K562 (cell line): Measurements from ENCODE around the gene NOTO. TPM values are rescaled to one million over a fixed set of nuclear protein-coding genes. Genes with fewer than 3 reads are reported as not detected.

Experiments used
- ATAC-seq: fragments of 200-7000 bp; cut with Tn5 transposase; 3 replicates; pipeline ENCODE4 v1.9.1; 2020; ENCODE audit warnings: moderate library complexity
- BruUV-seq: library from RNA; stranded (reverse); fragments of 400-500 nt; replicated peaks from 2 replicates; lab custom pipeline; 2021; lab: Mats Ljungman, UMichigan
- CTCF ChIA-PET: fragments of 300-600 bp; formaldehyde crosslinking; extraction: SDS; loops from one replicate; lab custom pipeline; 2021; ENCODE audit warnings: low intra/inter-chr PET ratio; lab: Yijun Ruan, JAX
- POLR2A ChIA-PET: fragments of 300-600, 350-650 bp; sonication (Branson Sonifier 250); formaldehyde crosslinking; extraction: SDS; loops from one replicate; lab custom pipeline; 2021; ENCODE audit warnings: antibody characterized with exemption, inconsistent platforms; lab: Yijun Ruan, JAX
- DNase-seq, 4 experiments: peaks; one replicate each; pipeline versions ENCODE4 v3.0.0 to v3.0.0-alpha.2; 2011 to 2018; ENCODE audit warnings: low spot score in 3 of 4, mixed read lengths in 3 of 4; ENCODE audit errors: extremely low read depth in 1 of 4
- FAIRE-seq: peaks from 2 replicates; lab custom pipeline; 2011; peaks lifted over from hg19 to GRCh38; lab: Jason Lieb, UNC
- H2AFZ ChIP-seq: 2 replicates; pipeline ENCODE4 v1.6.0; 2011; ENCODE audit warnings: low read depth, low read length, control low read depth, inconsistent platforms
- H3K27ac ChIP-seq: fragments of 200-600 bp; 3 replicates; pipeline ENCODE4 v1.8.0; 2011; ENCODE audit warnings: low read depth, mild to moderate bottlenecking, control low read depth, inconsistent platforms, low read length, moderate library complexity, mixed read lengths; ENCODE audit errors: extremely low read depth
- H3K27me3 ChIP-seq, 2 experiments: fragments of 300-600 bp in 1 of 2; 2 replicates in 1 of 2; 3 replicates in 1 of 2; pipeline versions ENCODE4 v1.6.0 to v1.8.0; 2011; ENCODE audit warnings: inconsistent platforms in 2 of 2, low read length in 2 of 2, mild to moderate bottlenecking in 1 of 2, mixed read lengths in 1 of 2, moderate library complexity in 1 of 2; ENCODE audit not compliant: control insufficient read depth in 2 of 2, insufficient read depth in 2 of 2
- H3K36me3 ChIP-seq: fragments of 300-600 bp; 3 replicates; pipeline ENCODE4 v1.8.0; 2011; ENCODE audit warnings: mild to moderate bottlenecking, low read length, inconsistent platforms; ENCODE audit not compliant: control insufficient read depth, insufficient read depth
- H3K4me1 ChIP-seq, 2 experiments: fragments of 200-600 bp in 1 of 2; replicated peaks in 1 of 2; 2 replicates in 1 of 2; 3 replicates in 1 of 2; pipeline versions ENCODE4 v1.5.1 to v1.8.0; 2011; ENCODE audit warnings: inconsistent platforms in 2 of 2, low read length in 2 of 2, mild to moderate bottlenecking in 1 of 2, mixed read lengths in 1 of 2, moderate library complexity in 1 of 2; ENCODE audit not compliant: control insufficient read depth in 2 of 2, insufficient read depth in 2 of 2
- H3K4me2 ChIP-seq: 2 replicates; pipeline ENCODE4 v1.6.1; 2011; ENCODE audit warnings: low read length, control low read depth, inconsistent platforms, mixed read lengths; ENCODE audit not compliant: insufficient read depth
- H3K4me3 ChIP-seq: fragments of 200-600 bp; sonication (generic), shearing (Covaris generic); 2 replicates; pipeline ENCODE4 v1.5.1; 2016; ENCODE audit warnings: control low read depth, inconsistent platforms
- H3K79me2 ChIP-seq: fragments of 200-600 bp; 3 replicates; pipeline ENCODE4 v1.8.0; 2011; ENCODE audit warnings: low read length, inconsistent platforms; ENCODE audit not compliant: control insufficient read depth, insufficient read depth
- H3K9ac ChIP-seq, 2 experiments: 2 replicates each; pipeline versions ENCODE4 v1.6.0 to v1.6.1; 2011; ENCODE audit warnings: low read depth in 2 of 2, low read length in 2 of 2, control low read depth in 1 of 2, inconsistent platforms in 1 of 2, mild to moderate bottlenecking in 1 of 2, mixed read lengths in 1 of 2; ENCODE audit not compliant: insufficient read depth in 1 of 2
- H3K9me1 ChIP-seq: one replicate; pipeline ENCODE4 v1.6.0; 2011; ENCODE audit warnings: inconsistent platforms, mild to moderate bottlenecking, low read length, moderate library complexity; ENCODE audit not compliant: control insufficient read depth, insufficient read depth
- H3K9me3 ChIP-seq: replicated peaks from 2 replicates; pipeline ENCODE4 v1.5.1; 2011; ENCODE audit warnings: low read depth, low read length, inconsistent platforms; ENCODE audit not compliant: control insufficient read depth, insufficient read depth
- H4K20me1 ChIP-seq: replicated peaks from 2 replicates; pipeline ENCODE4 v1.6.1; 2011; ENCODE audit warnings: low read length, inconsistent platforms, mixed read lengths; ENCODE audit not compliant: control insufficient read depth, insufficient read depth
- CBX5 ChIP-seq: IDR thresholded peaks from 2 replicates; pipeline ENCODE4 v1.6.1; 2014; ENCODE audit warnings: low read depth, borderline replicate concordance
- JUND ChIP-seq, 2 experiments: IDR thresholded peaks; 2 replicates in 1 of 2; 3 replicates in 1 of 2; pipeline ENCODE4 v1.6.1; 2011; ENCODE audit warnings: borderline replicate concordance in 2 of 2, low read depth in 2 of 2, low read length in 2 of 2, improper control_type of control experiment in 1 of 2, missing biosample characterization in 1 of 2, missing genetic modification characterization in 1 of 2, missing genetic modification reagents in 1 of 2
- L3MBTL2 ChIP-seq: fragments of 450-650 bp; IDR thresholded peaks from 2 replicates; pipeline ENCODE4 v1.6.1; 2016; ENCODE audit warnings: mild to moderate bottlenecking, moderate library complexity
- NFIX ChIP-seq: fragments of 250-450 bp; sonication (Bioruptor Pico); IDR thresholded peaks from 2 replicates; pipeline ENCODE4 v1.4.0; 2020; ENCODE audit warnings: low read depth, mild to moderate bottlenecking, moderate library complexity
- NFYB ChIP-seq: IDR thresholded peaks from 2 replicates; pipeline ENCODE4 v1.6.1; 2011; ENCODE audit warnings: mild to moderate bottlenecking, moderate library complexity; ENCODE audit not compliant: insufficient read length; ENCODE audit errors: extremely low read depth
- PML ChIP-seq: IDR thresholded peaks from 2 replicates; pipeline ENCODE4 v1.6.1; 2012; ENCODE audit warnings: low read length, inconsistent platforms
- TCF7L2 ChIP-seq: fragments of 150-350 bp; IDR thresholded peaks from 2 replicates; pipeline ENCODE4 v1.6.1; 2016; ENCODE audit warnings: low read depth, mild to moderate bottlenecking, low read length, moderate library complexity
- ZNF444 ChIP-seq: fragments of 250-450 bp; sonication (Bioruptor Pico); IDR thresholded peaks from 2 replicates; pipeline ENCODE4 v1.4.0; 2020; ENCODE audit warnings: mild to moderate bottlenecking, moderate library complexity
- WGBS: fragments of 100-300 bp; shearing (Covaris generic); methylation state at CpG from one replicate; pipeline ENCODE4 v1.1.6; 2016; ENCODE audit warnings: low coverage, mixed read lengths; ENCODE audit not compliant: insufficient coverage; ENCODE audit errors: missing lambda C conversion rate; 5-methylcytosine and 5-hydroxymethylcytosine counted together
- in situ Hi-C: fragments of 300-500 bp; cut with MboI; formaldehyde crosslinking; loops from 4 replicates; pipeline ENCODE4 v1.15.0; 2018; ENCODE audit warnings: inconsistent platforms, mixed read lengths
- intact Hi-C: fragments of 100-400 bp; cut with micrococcal nuclease; formaldehyde crosslinking; loops from 2 replicates; pipeline ENCODE4 v1.14.2; 2022
- polyA plus RNA-seq, 8 experiments: library from polyadenylated mRNA; depleted of rRNA in 4 of 8; stranded (reverse) in 5 of 8; unstranded in 3 of 8; fragments of >200 nt; fragmentation: Nextera tagmentation in 2 of 8; fragmentation: Illumina TruSeq in 1 of 8; extraction: Ambion mirVana in 2 of 8; extraction: Trizol in 1 of 8; gene quantifications; 2 replicates each; pipeline versions ENCODE4 v1.2.1 to v1.2.3, GENCODE V29; 2011 to 2014; ENCODE audit warnings: inconsistent platforms in 1 of 8, missing spikeins in 1 of 8
- total RNA-seq, 7 experiments: library from RNA; depleted of rRNA in 6 of 7; stranded (reverse); fragments of >200 nt in 6 of 7; fragmentation: Illumina TruSeq in 2 of 7; extraction: Trizol in 2 of 7; gene quantifications; 2 replicates each; pipeline versions ENCODE4 v1.2.1 to v1.2.3, GENCODE V29; 2011 to 2021; ENCODE audit warnings: low replicate concordance in 1 of 7
- TF ChIP-seq, protein P1 (sequence below): sonication (generic); formaldehyde crosslinking; IDR thresholded peaks from 2 replicates; pipeline ENCODE4 v1.5.0; 2020; ENCODE audit warnings: missing genetic modification reagents
- TF ChIP-seq, protein P2 (sequence below), 2 experiments: fragments of 150-350 bp in 1 of 2; IDR thresholded peaks; 2 replicates each; pipeline ENCODE4 v1.6.1; 2012 to 2016; ENCODE audit warnings: low read depth in 2 of 2, low read length in 2 of 2, mild to moderate bottlenecking in 1 of 2, moderate library complexity in 1 of 2
- TF ChIP-seq, protein P3 (sequence below): fragments of 250-450 bp; sonication (Bioruptor Pico); IDR thresholded peaks from 2 replicates; pipeline ENCODE4 v1.8.0; 2021; ENCODE audit warnings: moderate library complexity, mild to moderate bottlenecking, inconsistent platforms

The NOTO gene
- total and polyA plus RNA-seq, 9 of the 15 experiments (the other 6 are each of a cell fraction or from before 2014, with no cell fraction given): not detected

DNA sequence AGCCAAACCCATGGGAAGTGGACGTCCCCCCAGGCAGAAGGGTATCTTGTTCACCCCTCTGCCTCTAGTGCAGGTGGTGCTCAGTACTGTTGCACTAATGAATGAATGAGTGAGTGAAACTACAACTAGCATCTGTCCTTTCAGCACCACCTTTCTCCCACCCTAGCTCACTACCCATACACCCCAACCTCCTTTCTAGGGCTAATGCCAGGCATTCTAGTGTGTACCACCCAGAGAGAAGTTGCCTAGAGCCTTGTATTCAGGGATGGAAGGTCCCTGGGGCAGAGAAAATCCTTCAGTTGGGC, 54.2 kb downstream of the NOTO start (continued):
- TF ChIP-seq, protein P1, sequence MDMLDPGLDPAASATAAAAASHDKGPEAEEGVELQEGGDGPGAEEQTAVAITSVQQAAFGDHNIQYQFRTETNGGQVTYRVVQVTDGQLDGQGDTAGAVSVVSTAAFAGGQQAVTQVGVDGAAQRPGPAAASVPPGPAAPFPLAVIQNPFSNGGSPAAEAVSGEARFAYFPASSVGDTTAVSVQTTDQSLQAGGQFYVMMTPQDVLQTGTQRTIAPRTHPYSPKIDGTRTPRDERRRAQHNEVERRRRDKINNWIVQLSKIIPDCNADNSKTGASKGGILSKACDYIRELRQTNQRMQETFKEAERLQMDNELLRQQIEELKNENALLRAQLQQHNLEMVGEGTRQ (CRISPR knock-in tag): no peak
- TF ChIP-seq, all 486 proteins: peak for 0

DNA sequence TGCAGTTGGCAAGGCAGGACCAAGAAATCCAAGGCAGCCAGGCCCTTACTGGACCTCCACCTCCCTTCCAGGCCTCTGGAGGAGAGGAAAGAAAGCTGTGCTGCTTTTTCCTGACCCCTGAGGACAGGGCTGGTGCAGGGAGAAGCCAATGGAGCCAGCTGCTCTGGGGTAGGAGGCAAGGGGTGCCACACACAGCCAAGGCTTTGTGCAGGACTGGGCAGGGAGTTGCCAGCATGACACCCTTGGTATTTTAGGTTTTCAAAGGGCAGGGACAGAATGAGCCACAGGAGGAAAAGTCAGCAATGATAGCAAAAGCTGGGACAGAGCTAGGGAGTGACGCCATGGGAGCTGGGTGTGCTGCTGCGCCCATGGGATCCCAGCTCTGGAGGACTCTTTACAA, 54.6 kb downstream of the NOTO start:
- H3K27me3 ChIP-seq: no peaks in the 10 kb centered on the region
- ATAC-seq (no peak), FAIRE-seq (no peak), DNase-seq (no peak)
- H4K20me1 ChIP-seq: peaks cover 6% of the 10 kb centered on the region; the same call in 1 of the 2 replicates
- in situ Hi-C loops (no loop called here), intact Hi-C loops (loop anchor here (5.0 to 10.0 kb wide), 2 partner anchors 80 to 272 kb away; no protein-coding TSS in a partner anchor)
- no peaks in the 10 kb centered on the region for H3K9me3 ChIP-seq
- H3K27ac ChIP-seq: no peak overlapping the region
- H3K79me2 ChIP-seq: no peaks in the 10 kb centered on the region
- no peak overlapping the region for H3K4me2 ChIP-seq
- no peak overlapping the region for H3K4me3 ChIP-seq
- CTCF ChIA-PET: no interaction called here
- 83% methylated on average over 2 of the region's 2 CpGs for WGBS
- POLR2A ChIA-PET: interaction anchor here (1.1 to 2.2 kb wide), 6 partner anchors 10 to 45 kb away, joined by 4 to 15 read pairs (median 8); partner anchors contain the start of gene CCT7
- no TSS peak for BruUV-seq
- peaks cover 2 to 22% of the 10 kb centered on the region in 2 experiments; a peak in 3 of 5 replicates for H3K4me1 ChIP-seq
- no peak overlapping the region for H3K9ac ChIP-seq
- H3K9me1 ChIP-seq: no peaks in the 10 kb centered on the region
- peaks cover 29% of the 10 kb centered on the region for H3K36me3 ChIP-seq
- no peak overlapping the region for H2AFZ ChIP-seq
- TF ChIP-seq TCF7L2 (no peak), ZNF444 (no peak), PML (no peak), NFYB (no peak), L3MBTL2 (no peak), JUND (IDR thresholded peaks at IDR 0.05; ENCODE audit: borderline replicate concordance, low read depth, low read length) (no peak), JUND (tag; IDR thresholded peaks at IDR 0.05; ENCODE audit: borderline replicate concordance, low read depth, low read length) (no peak), CBX5 (no peak), NFIX (no peak)
- TF ChIP-seq, protein P2, sequence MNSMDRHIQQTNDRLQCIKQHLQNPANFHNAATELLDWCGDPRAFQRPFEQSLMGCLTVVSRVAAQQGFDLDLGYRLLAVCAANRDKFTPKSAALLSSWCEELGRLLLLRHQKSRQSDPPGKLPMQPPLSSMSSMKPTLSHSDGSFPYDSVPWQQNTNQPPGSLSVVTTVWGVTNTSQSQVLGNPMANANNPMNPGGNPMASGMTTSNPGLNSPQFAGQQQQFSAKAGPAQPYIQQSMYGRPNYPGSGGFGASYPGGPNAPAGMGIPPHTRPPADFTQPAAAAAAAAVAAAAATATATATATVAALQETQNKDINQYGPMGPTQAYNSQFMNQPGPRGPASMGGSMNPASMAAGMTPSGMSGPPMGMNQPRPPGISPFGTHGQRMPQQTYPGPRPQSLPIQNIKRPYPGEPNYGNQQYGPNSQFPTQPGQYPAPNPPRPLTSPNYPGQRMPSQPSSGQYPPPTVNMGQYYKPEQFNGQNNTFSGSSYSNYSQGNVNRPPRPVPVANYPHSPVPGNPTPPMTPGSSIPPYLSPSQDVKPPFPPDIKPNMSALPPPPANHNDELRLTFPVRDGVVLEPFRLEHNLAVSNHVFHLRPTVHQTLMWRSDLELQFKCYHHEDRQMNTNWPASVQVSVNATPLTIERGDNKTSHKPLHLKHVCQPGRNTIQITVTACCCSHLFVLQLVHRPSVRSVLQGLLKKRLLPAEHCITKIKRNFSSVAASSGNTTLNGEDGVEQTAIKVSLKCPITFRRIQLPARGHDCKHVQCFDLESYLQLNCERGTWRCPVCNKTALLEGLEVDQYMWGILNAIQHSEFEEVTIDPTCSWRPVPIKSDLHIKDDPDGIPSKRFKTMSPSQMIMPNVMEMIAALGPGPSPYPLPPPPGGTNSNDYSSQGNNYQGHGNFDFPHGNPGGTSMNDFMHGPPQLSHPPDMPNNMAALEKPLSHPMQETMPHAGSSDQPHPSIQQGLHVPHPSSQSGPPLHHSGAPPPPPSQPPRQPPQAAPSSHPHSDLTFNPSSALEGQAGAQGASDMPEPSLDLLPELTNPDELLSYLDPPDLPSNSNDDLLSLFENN (IDR thresholded peaks at IDR 0.05; ENCODE audit: low read depth in 2 of 2, low read length in 2 of 2): no peak
- TF ChIP-seq, protein P3, sequence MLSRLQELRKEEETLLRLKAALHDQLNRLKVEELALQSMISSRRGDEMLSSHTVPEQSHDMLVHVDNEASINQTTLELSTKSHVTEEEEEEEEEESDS: no peak
